GM18867 (cell line): Measurements from ENCODE around the gene AHCYL1.
"Not testable (repeated sequence)": the region's sequence is repeated elsewhere in the genome, so short reads cannot be mapped to it uniquely, and the experiment has no call there.

Experiments used
- ATAC-seq: cut with Tn5 transposase; IDR thresholded peaks from one replicate; pipeline ENCODE4 v1.9.1; 2021; ENCODE audit warnings: mild to moderate bottlenecking, moderate library complexity; ENCODE audit not compliant: unreplicated experiment

The AHCYL1 gene

DNA sequence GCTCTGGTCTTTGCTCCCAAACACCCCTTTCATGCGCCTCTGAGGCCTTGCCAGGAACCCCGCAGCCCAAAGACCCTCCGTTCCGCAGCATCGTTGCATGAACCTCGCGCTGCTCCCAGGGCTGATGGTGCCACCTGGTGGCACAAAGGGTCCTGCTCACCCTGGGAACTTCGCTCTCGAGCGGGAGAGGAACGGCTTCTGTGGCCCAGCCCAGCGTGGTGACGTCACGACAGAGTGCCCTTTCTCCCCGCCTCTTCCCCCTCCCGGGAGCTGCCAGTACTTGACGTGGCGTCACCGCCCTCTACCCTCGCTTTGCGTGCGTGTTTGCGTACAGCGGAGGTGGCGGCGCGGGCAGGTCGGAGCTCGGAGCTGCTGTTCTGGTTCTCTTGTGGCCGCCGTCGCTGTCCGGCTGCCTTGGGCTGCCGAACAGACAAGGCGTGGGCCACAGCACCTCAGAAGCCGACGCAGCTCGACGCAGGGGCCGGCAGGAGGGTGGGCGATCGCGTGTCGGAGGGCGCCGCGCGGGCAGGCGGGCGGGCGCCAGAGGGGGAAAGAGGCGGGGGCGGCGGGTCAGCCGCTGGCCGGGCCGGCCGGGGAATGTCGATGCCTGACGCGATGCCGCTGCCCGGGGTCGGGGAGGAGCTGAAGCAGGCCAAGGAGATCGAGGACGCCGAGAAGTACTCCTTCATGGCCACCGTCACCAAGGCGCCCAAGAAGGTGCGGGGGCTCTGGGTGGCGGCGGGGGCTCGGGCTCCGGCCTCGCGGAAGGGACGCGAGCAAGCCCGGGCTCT, at the start of gene AHCYL1:
Gene AHCYL1, plus strand, starts transcription at position 310 of the 791 bp plus-strand sequence. Its CDS starts 288 bp downstream, at position 598.
- ATAC-seq: peak; percentile 95

DNA sequence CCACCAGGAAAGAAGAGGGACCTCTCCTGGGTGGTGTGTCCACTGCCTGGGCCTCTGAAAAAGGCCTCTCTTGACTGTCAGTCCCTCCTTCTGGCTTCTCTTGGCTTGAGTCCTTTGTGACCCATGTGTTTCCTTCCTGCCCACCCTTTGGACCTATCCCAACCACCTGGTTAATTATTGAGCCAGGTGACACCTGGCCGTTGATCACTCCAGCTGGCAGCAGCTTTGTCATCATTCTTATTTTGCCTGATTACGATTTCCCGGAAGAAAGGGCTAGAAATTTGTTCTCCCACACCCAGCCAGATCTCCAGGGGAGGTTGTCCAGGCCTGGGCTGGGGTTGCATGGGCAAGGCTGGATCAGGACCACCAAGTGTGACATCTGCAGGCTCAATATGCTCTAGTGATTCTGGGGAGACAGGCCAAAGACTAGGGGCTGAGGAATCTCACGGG, 49.1 kb upstream of the AHCYL1 start:
- no peak for ATAC-seq

DNA sequence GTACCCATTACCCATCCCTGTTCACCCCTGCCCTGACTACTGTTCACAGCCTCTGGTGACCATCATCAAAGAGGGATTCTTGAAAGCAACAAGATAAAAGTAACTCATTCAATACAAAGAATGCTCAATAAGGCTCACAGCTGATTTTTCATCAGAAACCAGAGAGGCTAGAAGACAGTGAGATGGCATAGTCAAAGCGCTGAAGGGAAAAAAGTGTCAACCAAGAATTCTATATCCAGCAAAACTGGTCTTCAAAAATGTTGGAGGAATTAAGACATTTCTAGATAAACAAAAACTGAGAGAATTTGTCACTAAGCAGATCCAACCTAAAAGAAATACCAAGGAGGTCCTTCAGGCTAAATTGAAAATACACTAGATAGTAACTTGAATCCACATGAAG, 46.8 kb upstream of the AHCYL1 start:
- no peak for ATAC-seq

DNA sequence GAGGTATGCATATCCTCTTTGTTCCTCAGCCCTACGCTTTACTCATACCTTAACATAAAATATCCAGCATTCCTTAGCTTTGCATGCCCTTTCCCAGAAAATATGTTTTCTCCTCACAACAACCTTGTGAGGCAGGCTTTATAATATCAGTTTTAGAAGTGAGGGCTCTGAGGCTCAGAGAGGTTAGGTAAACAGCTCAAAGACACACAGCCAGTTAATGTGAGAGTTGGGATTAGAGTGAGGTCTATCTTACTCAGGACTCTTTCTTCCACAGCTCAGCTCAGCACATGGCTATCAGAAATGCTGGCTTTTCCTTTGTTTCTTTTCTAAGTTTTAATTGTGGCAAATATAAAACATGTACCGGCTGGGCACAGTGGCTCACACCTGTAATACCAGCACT, 46.0 kb upstream of the AHCYL1 start:
- ATAC-seq: no peak

DNA sequence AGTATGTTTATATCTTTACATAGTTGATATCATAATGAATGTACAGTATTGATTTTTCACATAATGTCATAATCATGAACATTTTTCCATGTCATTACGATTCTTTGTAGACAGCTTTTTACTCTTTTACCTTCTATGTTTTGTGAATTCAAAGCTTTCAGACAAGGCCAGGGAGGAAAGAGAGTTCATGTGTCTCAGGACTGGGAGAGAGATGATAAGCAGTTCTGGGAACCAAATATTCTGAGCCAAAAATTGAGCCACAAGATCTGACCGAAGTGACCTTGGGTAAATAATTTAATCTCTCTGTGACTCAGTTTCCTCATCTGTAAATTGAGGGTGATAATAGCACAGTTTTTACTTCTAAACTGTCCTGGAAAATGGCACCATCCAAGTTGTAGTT, 42.1 kb upstream of the AHCYL1 start:
- no peak for ATAC-seq

DNA sequence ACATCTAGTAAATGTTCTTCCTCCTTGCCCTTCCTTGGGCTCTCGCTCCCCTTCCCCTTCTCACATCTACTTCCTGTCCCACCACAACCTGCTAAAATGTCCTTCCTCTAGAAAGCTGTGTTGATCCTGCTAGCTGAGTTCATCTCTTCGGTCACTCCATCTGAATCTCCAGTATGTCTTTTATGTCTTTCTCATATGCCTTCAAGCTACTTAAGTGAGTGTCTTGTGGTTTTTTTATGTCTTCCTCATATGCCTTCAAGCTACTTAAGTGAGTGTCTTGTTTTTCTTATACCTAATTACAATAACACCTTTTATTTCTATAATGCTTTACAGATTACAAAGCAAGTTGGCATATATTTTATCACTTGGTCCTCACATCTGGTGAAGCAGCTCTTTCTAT, 40.0 kb upstream of the AHCYL1 start:
- ATAC-seq: no peak

DNA sequence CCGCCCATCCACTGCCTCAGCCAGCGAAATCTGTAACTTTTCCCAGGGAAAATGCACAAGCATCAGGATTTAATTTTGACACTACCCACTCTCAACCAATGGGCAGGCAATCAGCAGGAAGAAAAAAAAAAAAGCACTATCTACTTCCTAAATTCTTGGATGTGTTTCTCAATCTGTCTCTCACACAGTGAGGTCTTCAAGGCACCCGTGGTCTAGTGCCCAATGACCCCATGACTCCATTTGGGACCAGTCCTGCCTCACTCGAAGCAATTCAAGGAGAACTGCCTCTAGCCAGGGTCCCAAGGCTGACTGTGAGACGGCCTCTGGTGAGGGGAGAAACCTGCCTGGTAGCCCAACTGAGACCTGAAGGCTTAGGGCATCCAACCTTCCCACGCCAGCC, 38.1 kb upstream of the AHCYL1 start:
- ATAC-seq: no peak

DNA sequence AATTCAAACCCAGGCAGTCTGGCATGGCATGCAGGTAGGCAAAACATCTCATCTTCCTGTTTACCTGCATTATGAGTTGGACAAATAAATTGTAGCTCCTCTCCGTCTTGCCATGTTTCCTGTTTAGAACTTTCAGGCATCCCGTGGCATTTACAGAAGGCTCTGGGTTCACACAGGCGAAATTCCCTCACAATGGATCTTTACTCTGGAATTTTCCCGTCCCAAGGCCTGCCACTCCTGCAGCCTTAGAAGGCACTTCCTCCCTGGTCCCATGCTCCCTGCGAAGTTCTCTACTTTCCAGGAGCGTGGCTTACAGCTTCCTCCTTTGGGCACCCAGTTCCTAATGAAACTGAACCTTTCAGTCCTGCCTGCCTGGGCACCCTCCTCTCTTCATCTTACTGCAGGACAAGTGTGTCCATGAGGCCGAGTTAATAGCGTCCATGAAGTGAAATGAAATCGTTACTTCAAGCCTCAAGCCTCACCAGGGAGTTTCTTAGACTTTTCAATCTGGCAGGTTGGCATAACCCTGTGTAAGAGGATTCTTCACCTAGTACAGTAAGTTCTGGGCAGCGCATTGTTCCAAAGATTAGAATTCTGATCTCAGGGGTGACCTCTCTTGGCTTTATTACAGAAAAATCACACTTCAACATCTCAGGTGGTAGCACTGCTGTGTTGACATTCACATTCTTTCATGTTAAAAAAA, 36.8 kb upstream of the AHCYL1 start:
- no peak for ATAC-seq

DNA sequence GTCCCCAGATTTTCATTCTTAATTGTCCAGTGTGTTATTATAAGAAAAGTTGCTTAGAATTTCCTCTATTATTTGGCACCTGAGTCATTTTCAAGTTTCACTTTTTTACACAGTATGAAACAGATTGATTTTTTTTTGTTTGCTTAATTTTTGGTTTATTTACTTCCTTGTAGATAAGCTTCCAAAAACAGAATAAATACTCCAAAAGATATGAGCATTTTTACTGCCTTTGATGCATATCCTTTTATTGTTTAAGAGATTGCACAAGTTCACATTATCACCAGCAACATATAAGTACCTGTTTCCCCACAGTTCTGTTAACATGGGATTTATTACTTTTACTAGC, 36.3 kb upstream of the AHCYL1 start:
- no peak for ATAC-seq

DNA sequence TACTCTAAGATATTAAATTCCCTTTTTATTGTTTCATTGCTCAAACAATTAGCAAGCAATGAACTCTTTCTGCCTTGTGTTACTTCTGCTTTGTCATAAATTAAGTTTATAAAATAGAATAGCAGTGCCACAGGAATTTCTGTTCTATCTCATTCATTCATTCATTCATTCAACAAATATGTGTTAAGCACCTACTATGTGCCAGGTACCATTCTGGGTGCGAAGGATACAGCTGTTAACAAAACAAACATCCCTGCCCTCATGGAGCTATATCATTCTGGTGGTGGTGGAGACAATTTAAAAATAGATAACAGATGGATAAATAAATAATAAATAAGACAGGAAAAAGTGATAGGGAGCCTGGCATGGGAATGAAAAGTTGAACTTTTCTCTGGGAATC, 34.5 kb upstream of the AHCYL1 start:
- ATAC-seq: no peak

DNA sequence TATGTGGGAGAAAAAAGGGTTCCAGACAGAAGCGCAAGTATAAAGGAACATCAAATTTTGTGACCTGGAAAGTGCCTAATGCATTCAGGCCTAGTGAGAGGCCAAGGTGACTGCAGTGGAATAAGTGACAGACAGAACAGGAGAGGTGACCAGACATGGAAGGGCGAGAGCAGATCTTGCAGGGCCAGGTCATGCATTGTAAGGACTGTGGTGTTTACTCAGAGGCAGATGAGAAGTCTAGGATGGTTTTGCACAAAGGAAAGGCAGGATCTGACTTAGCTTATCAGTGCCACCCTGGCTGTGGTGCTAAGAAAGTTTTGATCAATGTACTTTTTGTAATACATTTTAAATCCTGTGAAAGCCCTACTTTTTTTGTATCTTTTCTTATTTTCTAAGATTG, 34.1 kb upstream of the AHCYL1 start:
- no peak for ATAC-seq

DNA sequence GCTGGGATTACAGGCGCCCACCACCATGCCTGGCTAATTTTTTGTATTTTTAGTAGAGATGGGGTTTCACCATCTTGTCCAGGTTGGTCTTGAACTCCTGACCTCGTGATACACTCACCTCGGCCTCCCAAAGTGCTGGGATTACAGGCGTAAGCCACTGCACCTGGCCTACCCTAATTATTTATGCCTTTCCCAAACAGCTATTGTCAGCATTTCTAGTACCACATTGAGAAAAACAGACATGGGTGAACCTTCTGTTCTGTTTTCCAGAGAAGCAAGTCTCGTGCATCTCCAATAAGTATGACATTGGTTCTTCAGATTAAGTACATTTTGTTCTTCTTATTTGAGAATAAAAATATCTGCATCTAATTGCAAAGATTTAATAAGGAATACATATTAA, 33.1 kb upstream of the AHCYL1 start:
- not testable (repeated sequence) for ATAC-seq

DNA sequence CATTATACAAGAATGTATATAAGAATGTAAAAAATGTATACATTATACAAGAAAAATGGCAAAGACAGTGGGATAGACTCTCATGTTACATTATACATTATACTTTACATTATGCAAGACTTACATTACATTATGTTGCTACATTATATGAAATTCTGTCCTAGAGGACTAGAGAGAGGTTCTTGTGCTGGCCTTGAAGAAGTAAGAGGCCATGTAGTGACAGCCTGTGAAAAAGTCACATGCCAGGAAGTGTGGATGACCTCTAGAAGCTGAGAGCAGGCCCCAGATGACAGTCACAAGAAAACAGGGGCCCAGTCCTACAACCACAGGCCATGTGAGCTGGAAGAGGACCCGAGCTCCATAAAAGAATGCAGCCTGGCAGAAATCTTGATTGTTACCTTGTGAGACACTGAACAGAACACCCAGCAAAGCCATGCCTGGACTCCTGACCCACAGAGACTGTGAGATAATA, 30.5 kb upstream of the AHCYL1 start:
- no peak for ATAC-seq

DNA sequence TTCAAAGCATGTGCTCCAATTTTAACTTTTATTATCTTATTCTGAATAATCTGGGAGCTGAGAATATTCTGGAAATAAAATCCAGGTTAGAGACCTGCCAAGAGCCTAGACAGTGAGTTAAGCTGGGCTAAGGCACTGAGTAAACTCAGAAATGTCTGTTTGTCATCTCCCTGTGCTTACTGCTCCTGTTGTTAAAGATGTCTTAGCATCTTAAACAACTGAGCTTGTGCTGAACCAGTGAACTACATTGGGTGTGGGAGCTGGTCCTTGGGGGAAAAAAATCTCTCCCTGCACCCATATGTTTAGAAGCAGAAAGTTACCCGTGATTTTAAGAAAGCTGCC, 25.0 kb upstream of the AHCYL1 start:
- ATAC-seq: no peak

DNA sequence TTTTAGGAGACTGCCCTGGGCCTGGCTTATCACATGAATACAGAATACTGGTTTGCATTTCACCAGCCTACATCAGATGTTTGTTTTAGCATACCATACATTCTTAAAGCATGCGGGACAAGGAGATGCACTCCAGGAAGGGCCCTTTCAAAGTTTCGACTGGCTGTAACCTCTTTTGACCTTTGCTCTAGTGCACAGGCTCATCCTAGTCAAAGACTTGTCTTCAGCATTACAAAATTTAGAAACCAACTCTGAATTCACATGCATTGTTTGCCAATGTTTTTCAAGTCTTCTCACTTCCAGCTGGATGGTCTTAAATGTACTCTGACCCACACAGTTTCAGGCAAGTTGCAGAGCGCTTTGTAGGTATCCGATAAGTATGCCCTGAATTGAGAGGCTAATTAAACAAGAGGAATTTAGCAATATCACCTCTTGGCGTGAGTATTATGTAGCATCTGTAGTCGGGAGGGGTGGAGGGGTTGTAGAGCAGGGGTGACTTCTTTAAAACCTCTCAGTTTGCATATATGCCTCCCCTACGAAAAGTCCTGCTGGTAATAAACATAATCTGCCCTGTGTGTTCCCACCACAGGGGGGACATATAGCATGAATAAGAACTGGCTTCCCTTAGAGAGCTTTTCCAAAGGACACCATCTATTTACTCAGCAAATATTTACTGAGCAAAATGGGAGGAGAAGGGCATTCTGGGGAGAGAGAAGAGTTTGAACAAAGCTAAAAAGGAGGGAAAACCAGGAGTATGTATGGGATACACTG, 24.4 kb upstream of the AHCYL1 start:
- ATAC-seq: no peak

DNA sequence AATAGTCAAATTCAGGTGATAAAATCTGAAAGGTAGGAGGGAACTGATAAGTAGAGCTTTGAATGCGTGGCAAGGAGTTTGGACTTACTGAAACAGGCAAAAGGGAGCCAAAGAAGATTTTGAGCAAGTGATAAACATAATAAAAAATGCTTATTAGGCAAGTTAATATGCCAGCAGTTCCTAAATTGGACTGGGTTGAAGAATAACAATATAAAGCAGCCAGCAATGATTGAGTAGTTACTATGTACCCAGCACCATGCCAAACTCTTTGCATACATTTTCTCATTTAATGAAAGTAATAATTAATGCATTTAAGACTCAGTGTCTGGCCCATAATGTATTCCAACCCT, 23.8 kb upstream of the AHCYL1 start:
- no peak for ATAC-seq

DNA sequence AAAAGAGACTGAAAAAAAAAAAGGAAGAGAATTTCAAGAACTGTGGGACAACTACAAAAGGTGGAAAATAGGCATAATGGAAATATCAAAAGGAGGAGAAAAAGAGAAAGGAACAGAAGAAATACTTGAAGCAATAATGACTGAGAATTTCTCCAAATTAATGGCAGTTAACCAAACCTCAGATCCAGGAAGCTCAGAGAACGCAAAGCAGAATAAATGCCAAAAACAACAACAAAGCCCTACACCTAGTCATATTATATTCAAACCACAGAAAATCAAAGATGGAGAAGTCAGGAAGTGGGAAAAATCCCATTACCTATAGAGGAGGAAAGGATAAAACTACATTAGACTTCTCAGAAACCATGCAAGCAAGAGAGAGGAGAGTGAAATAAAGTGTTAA, 20.7 kb upstream of the AHCYL1 start:
- ATAC-seq: no peak

DNA sequence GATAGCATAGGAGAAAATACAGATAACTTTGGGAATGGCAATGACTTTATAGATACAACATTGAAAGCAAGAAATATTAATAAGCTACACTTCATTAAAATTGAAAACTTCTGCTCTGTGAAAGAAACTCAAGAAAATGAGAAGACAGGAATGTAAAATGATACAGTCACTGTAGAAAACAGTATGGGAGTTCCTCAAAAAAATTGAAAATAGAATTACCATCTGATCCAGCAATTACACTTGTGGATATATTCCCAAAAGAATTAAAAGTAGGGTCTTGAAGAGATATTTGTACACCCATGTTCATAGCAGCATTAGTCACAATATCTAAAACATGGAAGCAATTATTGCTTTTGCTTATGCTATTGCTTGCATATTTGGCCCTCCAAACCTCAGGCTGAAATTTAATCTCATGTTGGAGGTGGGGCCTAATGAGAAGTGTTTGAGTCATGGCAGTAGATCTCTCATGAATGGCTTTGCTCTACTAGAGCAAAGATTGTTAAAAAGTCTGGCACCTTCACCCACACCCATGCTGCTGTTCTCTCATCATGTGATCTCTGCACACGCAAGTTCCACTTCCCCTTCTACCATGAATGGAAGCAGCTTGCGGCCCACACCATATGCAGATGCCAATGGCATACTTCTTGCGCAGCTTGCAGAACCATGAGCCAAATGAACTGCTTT, 15.3 kb upstream of the AHCYL1 start:
- ATAC-seq: no peak

DNA sequence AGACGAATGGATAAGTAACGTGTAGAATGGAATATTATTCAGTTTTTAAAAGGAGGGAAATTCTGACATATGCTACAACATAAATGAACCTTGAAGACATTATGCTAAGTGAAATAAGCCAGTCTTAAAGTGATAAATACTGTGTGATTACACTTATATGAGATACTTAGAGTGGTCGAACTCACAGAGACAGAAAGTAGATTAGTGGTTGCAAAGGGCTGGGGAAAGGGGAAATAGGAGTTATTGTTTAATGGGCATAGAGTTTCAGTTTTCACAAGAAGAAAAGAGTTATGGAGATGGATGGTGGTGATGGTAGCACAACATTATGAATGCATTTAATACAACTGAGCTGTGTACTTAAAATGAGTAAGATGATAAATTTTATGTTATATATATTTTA, 14.7 kb upstream of the AHCYL1 start:
- ATAC-seq: no peak

DNA sequence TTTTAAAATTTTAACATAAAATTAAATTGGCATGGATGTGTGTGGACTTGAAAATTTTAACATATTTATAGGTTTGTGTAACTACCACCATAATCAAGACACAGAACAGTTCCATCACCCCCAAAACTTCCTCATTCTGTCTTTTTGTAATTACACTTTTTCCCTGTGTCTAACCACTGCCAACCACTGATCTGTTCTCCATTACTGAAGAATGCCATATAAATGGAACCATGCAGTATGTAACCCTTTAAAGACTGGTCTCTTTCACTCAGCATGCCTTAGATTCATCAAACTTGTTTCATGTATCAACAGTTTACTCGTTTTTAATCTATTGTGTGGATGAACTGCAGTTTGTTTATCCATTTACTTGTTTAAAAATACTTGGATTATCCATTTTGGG, 13.0 kb upstream of the AHCYL1 start:
- no peak for ATAC-seq

DNA sequence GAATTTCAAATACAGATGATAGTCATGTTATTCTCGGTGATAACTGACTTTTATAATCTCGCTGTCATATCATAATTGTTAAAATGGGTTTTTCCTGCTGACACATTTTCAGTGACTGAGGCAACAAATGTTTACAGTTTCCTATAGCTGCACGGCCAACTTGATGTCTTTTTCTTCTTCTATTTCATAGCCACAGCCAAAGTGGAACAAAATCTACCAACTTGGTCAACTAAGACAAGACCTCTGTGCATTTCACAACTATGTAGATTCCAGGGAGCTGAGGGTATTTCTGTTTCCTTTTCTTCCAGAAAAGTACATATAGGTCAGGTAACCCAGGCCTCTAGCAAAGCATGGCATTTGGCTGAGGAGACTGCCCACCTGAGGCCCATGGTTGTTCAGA, 10.4 kb upstream of the AHCYL1 start:
- no peak for ATAC-seq
